ENCODE data around the gene MPHOSPH10.

- no peak for TF ChIP-seq EP300 (IDR thresholded peaks at IDR 0.05; ENCODE audit: borderline replicate concordance in 1 of 2, low read depth in 1 of 2, low read length in 1 of 2)
- TF ChIP-seq CTCF (IDR thresholded peaks at IDR 0.05): no peak
- no peak for TF ChIP-seq REST (IDR thresholded peaks at IDR 0.05; ENCODE audit: low read depth, low read length)
- no peak for TF ChIP-seq EZH2phosphoT487 (IDR thresholded peaks at IDR 0.05; ENCODE audit: borderline replicate concordance, low read depth)
Observed at GRCh38 chr2:71153585-71154224, 23.3 kb downstream of the MPHOSPH10 start.

All from SK-N-SH (cell line).